Endothelial cell of umbilical vein (primary cell): ENCODE data around the gene OR5D14. TPM values are rescaled to one million over a fixed set of nuclear protein-coding genes. Genes with fewer than 3 reads are reported as not detected.

Experiments used
- BruUV-seq: library from RNA; stranded (reverse); fragments of 400-500 nt; replicated peaks from 2 replicates; lab custom pipeline; 2021; lab: Mats Ljungman, UMichigan
- CTCF ChIA-PET: fragments of 300-600, 350-600 bp; sonication (Branson Sonifier 250); formaldehyde crosslinking; loops from one replicate; lab custom pipeline; 2021; ENCODE audit warnings: antibody characterized with exemption, inconsistent platforms; lab: Charles Lee
- POLR2A ChIA-PET: fragments of 300-600, 350-600 bp; sonication (Branson Sonifier 250); formaldehyde crosslinking; loops from one replicate; lab custom pipeline; 2021; ENCODE audit warnings: antibody characterized with exemption, inconsistent platforms; lab: Charles Lee
- DNase-seq: peaks from one replicate; pipeline ENCODE4 v3.0.0-alpha.2; 2011; ENCODE audit warnings: low read depth, low spot score
- FAIRE-seq: peaks from 2 replicates; lab custom pipeline; 2011; peaks lifted over from hg19 to GRCh38; lab: Jason Lieb, UNC
- H2AFZ ChIP-seq: 2 replicates; pipeline ENCODE4 v1.6.0; 2012; ENCODE audit warnings: low read depth, low read length, control low read depth, inconsistent platforms
- H3K27ac ChIP-seq: 2 replicates; pipeline ENCODE4 v1.5.1; 2011; ENCODE audit warnings: low read depth, mild to moderate bottlenecking, control low read depth, low read length, moderate library complexity; ENCODE audit not compliant: insufficient read depth
- H3K27me3 ChIP-seq, 2 experiments: 2 replicates each; pipeline versions ENCODE4 v1.6.0 to v1.6.1; 2011; ENCODE audit warnings: low read length in 2 of 2, mixed read lengths in 1 of 2; ENCODE audit not compliant: control insufficient read depth in 2 of 2, insufficient read depth in 2 of 2
- H3K36me3 ChIP-seq, 2 experiments: 2 replicates in 1 of 2; 3 replicates in 1 of 2; pipeline ENCODE4 v1.5.1; 2011; ENCODE audit warnings: low read length in 2 of 2, mild to moderate bottlenecking in 1 of 2, moderate library complexity in 1 of 2; ENCODE audit not compliant: control insufficient read depth in 2 of 2, insufficient read depth in 2 of 2; ENCODE audit errors: extremely low read depth in 1 of 2
- H3K4me1 ChIP-seq: 3 replicates; pipeline ENCODE4 v1.5.1; 2011; ENCODE audit warnings: mild to moderate bottlenecking, low read length; ENCODE audit not compliant: control insufficient read depth, insufficient read depth; ENCODE audit errors: extremely low read depth
- H3K4me2 ChIP-seq: 2 replicates; pipeline ENCODE4 v1.6.1; 2011; ENCODE audit warnings: low read length, control low read depth, mixed read lengths; ENCODE audit not compliant: insufficient read depth
- H3K4me3 ChIP-seq, 3 experiments: fragments of 200-600 bp in 1 of 3; sonication (generic), shearing (Covaris generic) in 1 of 3; replicated peaks in 1 of 3; 2 replicates each; pipeline ENCODE4 v1.5.1; 2011 to 2016; ENCODE audit warnings: control low read depth in 3 of 3, low read length in 3 of 3, mild to moderate bottlenecking in 2 of 3, inconsistent platforms in 1 of 3, low read depth in 1 of 3, moderate library complexity in 1 of 3; ENCODE audit not compliant: insufficient read depth in 1 of 3
- H3K79me2 ChIP-seq: 2 replicates; pipeline ENCODE4 v1.6.0; 2012; ENCODE audit warnings: low read length, inconsistent platforms; ENCODE audit not compliant: control insufficient read depth, insufficient read depth
- H3K9ac ChIP-seq: replicated peaks from 2 replicates; pipeline ENCODE3; 2011; ENCODE audit warnings: low read length, control low read depth; ENCODE audit not compliant: insufficient read depth; ENCODE audit errors: extremely low read depth
- H3K9me1 ChIP-seq: replicated peaks from 3 replicates; pipeline ENCODE4 v1.6.0; 2011; ENCODE audit warnings: mild to moderate bottlenecking, low read length; ENCODE audit not compliant: control insufficient read depth, insufficient read depth; ENCODE audit errors: extremely low read depth
- H3K9me3 ChIP-seq: replicated peaks from 2 replicates; pipeline ENCODE4 v1.5.1; 2012; ENCODE audit warnings: low read length, inconsistent platforms; ENCODE audit not compliant: control insufficient read depth, insufficient read depth
- H4K20me1 ChIP-seq: replicated peaks from 2 replicates; pipeline ENCODE3; 2011; ENCODE audit warnings: mild to moderate bottlenecking, low read length; ENCODE audit not compliant: control insufficient read depth, insufficient read depth; ENCODE audit errors: extremely low read depth
- CTCF ChIP-seq, 2 donors: IDR thresholded peaks; 1 replicate in 1 of 2; 2 replicates in 1 of 2; pipeline ENCODE4 v1.5.1; 2011; ENCODE audit warnings: low read length in 2 of 2, mild to moderate bottlenecking in 2 of 2, moderate library complexity in 2 of 2, control low read depth in 1 of 2, inconsistent platforms in 1 of 2, low read depth in 1 of 2; ENCODE audit not compliant: insufficient read depth in 1 of 2; ENCODE audit errors: extremely low read depth in 1 of 2
- EZH2 ChIP-seq: IDR thresholded peaks from 2 replicates; pipeline ENCODE4 v1.6.1; 2012; ENCODE audit warnings: borderline replicate concordance, low read depth, mild to moderate bottlenecking, moderate library complexity, low read length, inconsistent platforms; ENCODE audit not compliant: severe bottlenecking
- FOS ChIP-seq: IDR thresholded peaks from 2 replicates; pipeline ENCODE4 v1.6.1; 2011; ENCODE audit warnings: mild to moderate bottlenecking, low read length, moderate library complexity, borderline replicate concordance; ENCODE audit not compliant: insufficient read depth
- GATA2 ChIP-seq: IDR thresholded peaks from 2 replicates; pipeline ENCODE4 v1.7.0; 2011; ENCODE audit warnings: low read depth, mild to moderate bottlenecking, moderate library complexity, mixed read lengths, low read length; ENCODE audit not compliant: insufficient read length, insufficient read depth
- JUN ChIP-seq: IDR thresholded peaks from 2 replicates; pipeline ENCODE4 v1.6.1; 2011; ENCODE audit warnings: borderline replicate concordance, low read depth; ENCODE audit not compliant: insufficient read length, insufficient read depth
- MYC ChIP-seq: IDR thresholded peaks from one replicate; pipeline ENCODE4 v1.6.1; 2011; ENCODE audit warnings: mild to moderate bottlenecking, low read depth, low read length
- POLR2A ChIP-seq: IDR thresholded peaks from 2 replicates; pipeline ENCODE4 v1.6.1; 2012; ENCODE audit warnings: low read depth, mild to moderate bottlenecking, control low read depth, low read length
- POLR2AphosphoS5 ChIP-seq: IDR thresholded peaks from 2 replicates; pipeline ENCODE4 v1.6.1; 2012; ENCODE audit warnings: low read depth, mild to moderate bottlenecking, control low read depth, low read length, moderate library complexity; ENCODE audit not compliant: insufficient read depth
- dilution Hi-C: fragments of 300-500 bp; cut with MboI; formaldehyde crosslinking; loops from one replicate; pipeline ENCODE4 v1.15.0; 2019; ENCODE audit warnings: low sequenced_read_pairs; ENCODE audit not compliant: extremely low pct_ligation_motif_present
- intact Hi-C: fragments of 100-400 bp; cut with micrococcal nuclease; formaldehyde crosslinking; loops from one replicate; pipeline ENCODE4 v1.10.0; 2022
- polyA plus RNA-seq, 4 experiments: library from polyadenylated mRNA; depleted of rRNA in 3 of 4; stranded (reverse) in 3 of 4; unstranded in 1 of 4; fragments of >200 nt; gene quantifications; 2 replicates each; pipeline versions ENCODE4 v1.2.1 to v1.2.3, GENCODE V29; 2011 to 2012; ENCODE audit warnings: missing spikeins in 1 of 4
- total RNA-seq: library from RNA; stranded (reverse); gene quantifications from 2 replicates; pipeline ENCODE4 v1.2.3, GENCODE V29; 2021
- TF ChIP-seq, protein P1 (sequence below): IDR thresholded peaks from 2 replicates; pipeline ENCODE4 v1.6.1; 2011; ENCODE audit not compliant: insufficient read depth, insufficient read length

OR5D14 gene
- total and polyA plus RNA-seq, 2 donors (not counting 3 experiments of a cell fraction or from before 2014, with no cell fraction given) = not detected

DNA sequence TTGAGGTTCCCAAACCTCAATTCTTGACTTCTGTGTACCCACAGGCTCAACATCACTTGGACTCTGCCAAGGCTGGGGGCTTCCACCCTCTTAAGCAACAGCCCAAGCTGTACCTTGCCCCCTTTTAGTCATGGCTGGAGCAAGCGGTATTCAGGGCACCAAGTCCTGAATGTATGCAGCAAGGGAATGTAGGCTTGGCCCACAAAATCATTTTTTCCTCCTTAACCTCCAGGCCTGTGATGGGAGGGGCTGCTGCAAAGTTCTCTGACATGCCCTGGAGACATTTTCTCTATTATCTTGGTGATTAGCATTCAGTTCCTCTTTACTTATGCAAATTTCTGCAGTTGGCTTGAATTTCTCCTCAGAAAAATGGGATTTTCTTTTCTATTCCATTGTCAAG, 10.9 kb downstream of the OR5D14 start:
- ChIA-PET POLR2A (no interaction called here), CTCF (no interaction called here)
- Histone ChIP-seq H2AFZ (no peak overlapping the region), H3K4me1 (no peaks in the 10 kb centered on the region), H3K36me3 (no peaks in the 10 kb centered on the region), H3K27me3 (no peaks in the 10 kb centered on the region), H3K4me3 (no peak overlapping the region), H4K20me1 (no peaks in the 10 kb centered on the region), H3K9me3 (peaks cover 4% of the 10 kb centered on the region), H3K79me2 (no peaks in the 10 kb centered on the region), H3K9me1 (no peaks in the 10 kb centered on the region), H3K27ac (no peak overlapping the region), H3K4me2 (no peak overlapping the region), H3K9ac (no peak overlapping the region)
- no TSS peak for BruUV-seq
- intact Hi-C loops = no loop called here
- no peak for TF ChIP-seq CTCF (IDR thresholded peaks at IDR 0.05; ENCODE audit: extremely low read depth in 1 of 2, insufficient read depth in 1 of 2, low read depth in 1 of 2, low read length in 2 of 2)
- TF ChIP-seq, protein P1, sequence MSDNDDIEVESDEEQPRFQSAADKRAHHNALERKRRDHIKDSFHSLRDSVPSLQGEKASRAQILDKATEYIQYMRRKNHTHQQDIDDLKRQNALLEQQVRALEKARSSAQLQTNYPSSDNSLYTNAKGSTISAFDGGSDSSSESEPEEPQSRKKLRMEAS = no peak
- TF ChIP-seq MYC = no peak
- no peak for TF ChIP-seq POLR2A
- no peak for TF ChIP-seq GATA2
- TF ChIP-seq JUN = no peak
- no peak for TF ChIP-seq POLR2AphosphoS5
- no peak for TF ChIP-seq FOS
- TF ChIP-seq EZH2 = no peak
- dilution Hi-C loops = no loop called here
- no peak for FAIRE-seq
- DNase-seq = no peak
